ENCODE results near the gene C20orf173. TPM values are rescaled to one million over a fixed set of nuclear protein-coding genes. Genes with fewer than 3 reads are reported as not detected.
"Not testable (repeated sequence)": the region's sequence is repeated elsewhere in the genome, so short reads cannot be mapped to it uniquely, and the experiment has no call there.

Gene C20orf173
- total RNA-seq, 1 experiment from 2014 or later = not detected

DNA sequence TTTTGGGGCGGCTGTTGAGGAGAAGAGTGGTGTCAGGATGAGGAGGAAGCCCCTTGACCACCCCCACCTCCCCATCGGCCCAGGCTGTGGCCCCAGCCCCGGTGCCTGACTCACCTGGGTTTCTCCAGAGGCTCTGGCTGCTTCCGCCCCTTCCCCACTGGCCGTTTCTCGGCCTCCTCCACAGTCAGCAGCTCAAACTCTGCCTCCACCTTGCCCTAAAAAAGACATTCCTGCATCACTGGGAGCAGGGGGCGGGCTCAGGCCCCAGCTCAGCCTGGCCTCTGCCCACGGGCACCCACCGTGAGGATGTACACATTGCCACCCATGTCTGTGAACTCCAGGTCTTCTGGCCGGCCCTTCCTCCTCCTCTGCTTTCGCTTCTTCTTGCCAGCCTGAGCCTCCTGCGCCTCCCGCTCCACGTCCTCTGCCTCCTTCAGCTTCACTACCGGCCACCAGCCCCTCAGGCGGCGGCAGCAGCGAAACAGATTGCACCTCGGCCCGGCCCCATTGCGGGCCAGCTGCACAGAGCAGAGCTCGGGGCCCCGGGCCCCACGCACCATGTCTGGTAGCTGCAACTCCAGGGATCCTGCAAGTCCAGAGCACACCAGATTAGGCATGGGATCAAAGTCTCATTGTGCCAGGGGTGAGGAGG is 29.7 kb upstream of the C20orf173 start:
- H3K27me3 ChIP-seq (ENCODE audit: control insufficient read depth, insufficient read depth, low read length) = no peaks in the 10 kb centered on the region
- peak; percentile 45 for DNase-seq
- H3K4me3 ChIP-seq (ENCODE audit: insufficient read depth, low read depth, low read length) = no peak overlapping the region
- peaks cover 26% of the 10 kb centered on the region for H3K36me3 ChIP-seq (replicated peaks; ENCODE audit: control insufficient read depth, insufficient read depth, low read length)

GRCh38 chr20:35558451-35558850 is 29.0 kb upstream of the C20orf173 start:
- Histone ChIP-seq H3K36me3 (replicated peaks; ENCODE audit: control insufficient read depth, insufficient read depth, low read length) (peaks cover 29% of the 10 kb centered on the region), H3K4me3 (ENCODE audit: insufficient read depth, low read depth, low read length) (no peak overlapping the region), H3K27me3 (ENCODE audit: control insufficient read depth, insufficient read depth, low read length) (no peaks in the 10 kb centered on the region)
- DNase-seq = no peak

GRCh38 chr20:35556871-35557270 is 27.4 kb upstream of the C20orf173 start:
- Histone ChIP-seq H3K4me3 (ENCODE audit: insufficient read depth, low read depth, low read length) (no peak overlapping the region), H3K27me3 (ENCODE audit: control insufficient read depth, insufficient read depth, low read length) (no peaks in the 10 kb centered on the region), H3K36me3 (replicated peaks; ENCODE audit: control insufficient read depth, insufficient read depth, low read length) (peaks cover 39% of the 10 kb centered on the region)
- no peak for DNase-seq

GRCh38 chr20:35555951-35556645 is 26.6 kb upstream of the C20orf173 start:
- no peak for DNase-seq
- no peaks in the 10 kb centered on the region for H3K27me3 ChIP-seq (ENCODE audit: control insufficient read depth, insufficient read depth, low read length)
- H3K36me3 ChIP-seq (replicated peaks; ENCODE audit: control insufficient read depth, insufficient read depth, low read length) = peaks cover 45% of the 10 kb centered on the region
- H3K4me3 ChIP-seq (ENCODE audit: insufficient read depth, low read depth, low read length) = no peak overlapping the region

GRCh38 chr20:35555461-35555860 is 26.0 kb upstream of the C20orf173 start:
- H3K4me3 ChIP-seq (ENCODE audit: insufficient read depth, low read depth, low read length); DNase-seq; H3K27me3 ChIP-seq (ENCODE audit: control insufficient read depth, insufficient read depth, low read length): not testable (repeated sequence)
- peaks cover 48% of the 10 kb centered on the region for H3K36me3 ChIP-seq (replicated peaks; ENCODE audit: control insufficient read depth, insufficient read depth, low read length)

DNA sequence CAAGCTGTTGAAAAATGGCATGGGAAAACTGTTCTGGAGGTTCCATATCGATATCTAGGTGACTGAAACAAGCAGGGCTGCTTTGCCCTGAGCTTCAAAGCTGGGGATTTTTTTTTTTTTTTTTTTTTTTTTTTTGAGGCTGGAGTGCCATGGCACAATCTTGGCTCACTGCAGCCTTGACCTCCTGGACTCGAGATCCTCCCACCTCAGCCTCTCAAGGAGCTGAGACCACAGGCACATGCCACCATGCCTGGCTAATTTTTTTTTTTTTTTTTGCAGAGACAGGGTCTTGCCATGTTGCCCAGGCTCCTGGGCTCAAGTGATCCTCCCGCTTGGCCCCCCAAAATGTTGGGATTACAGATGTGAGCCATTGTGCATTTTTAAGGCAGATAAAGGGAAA is 23.5 kb upstream of the C20orf173 start:
- Histone ChIP-seq H3K4me3 (ENCODE audit: insufficient read depth, low read depth, low read length) (no peak overlapping the region), H3K27me3 (ENCODE audit: control insufficient read depth, insufficient read depth, low read length) (no peaks in the 10 kb centered on the region), H3K36me3 (replicated peaks; ENCODE audit: control insufficient read depth, insufficient read depth, low read length) (peaks cover 55% of the 10 kb centered on the region)
- DNase-seq = no peak

DNA sequence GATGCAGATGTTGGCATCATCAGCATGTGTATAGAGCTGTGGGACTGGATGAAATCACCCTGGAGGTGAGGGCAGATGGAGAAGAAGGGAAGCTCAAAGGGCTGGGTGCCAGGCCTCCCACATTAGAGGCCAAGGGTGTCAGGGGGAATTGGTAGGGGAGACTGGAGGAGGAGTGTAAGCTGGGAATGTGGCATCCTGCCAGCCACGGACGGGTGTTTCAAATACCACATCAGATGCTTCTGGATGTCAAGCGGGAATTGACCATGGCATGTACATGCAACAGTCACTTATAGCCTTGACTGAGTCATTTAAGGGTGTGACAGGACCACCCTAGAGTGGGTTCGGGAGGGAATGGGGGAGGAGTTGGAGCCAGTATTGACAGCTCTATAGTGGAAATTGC is 22.1 kb upstream of the C20orf173 start:
- H3K36me3 ChIP-seq (replicated peaks; ENCODE audit: control insufficient read depth, insufficient read depth, low read length) = peaks cover 56% of the 10 kb centered on the region
- H3K27me3 ChIP-seq (ENCODE audit: control insufficient read depth, insufficient read depth, low read length) = no peaks in the 10 kb centered on the region
- DNase-seq = peak; percentile 0
- H3K4me3 ChIP-seq (ENCODE audit: insufficient read depth, low read depth, low read length) = no peak overlapping the region

DNA sequence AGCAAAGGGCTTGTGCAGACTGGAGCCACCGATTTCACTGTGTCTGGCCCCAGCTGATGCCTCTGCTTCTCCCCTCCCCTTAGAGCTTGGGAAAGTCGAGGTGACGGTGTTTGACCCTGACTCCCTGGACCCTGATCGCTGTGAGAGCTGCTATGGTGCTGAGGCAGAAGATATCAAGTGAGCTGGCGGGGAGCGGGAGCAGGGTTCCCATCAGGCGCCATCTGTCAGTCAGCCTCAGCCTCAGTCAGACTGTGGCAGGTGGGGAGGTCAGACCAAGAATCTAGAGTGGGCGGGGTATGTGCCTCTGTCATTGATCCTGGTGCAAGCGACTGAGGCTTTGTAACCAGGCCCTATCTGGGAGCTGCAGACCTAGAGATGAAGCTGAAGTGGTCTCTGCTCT is 17.9 kb upstream of the C20orf173 start:
- no peaks in the 10 kb centered on the region for H3K27me3 ChIP-seq (ENCODE audit: control insufficient read depth, insufficient read depth, low read length)
- H3K4me3 ChIP-seq (ENCODE audit: insufficient read depth, low read depth, low read length) = no peak overlapping the region
- H3K36me3 ChIP-seq (replicated peaks; ENCODE audit: control insufficient read depth, insufficient read depth, low read length) = peaks cover 28% of the 10 kb centered on the region
- no peak for DNase-seq

GRCh38 chr20:35546127-35546526 is 16.7 kb upstream of the C20orf173 start:
- Histone ChIP-seq H3K27me3 (ENCODE audit: control insufficient read depth, insufficient read depth, low read length) (no peaks in the 10 kb centered on the region), H3K36me3 (replicated peaks; ENCODE audit: control insufficient read depth, insufficient read depth, low read length) (peaks cover 19% of the 10 kb centered on the region), H3K4me3 (ENCODE audit: insufficient read depth, low read depth, low read length) (no peak overlapping the region)
- DNase-seq = no peak

- peaks cover 15% of the 10 kb centered on the region for H3K36me3 ChIP-seq (replicated peaks; ENCODE audit: control insufficient read depth, insufficient read depth, low read length)
- H3K4me3 ChIP-seq (ENCODE audit: insufficient read depth, low read depth, low read length); DNase-seq; H3K27me3 ChIP-seq (ENCODE audit: control insufficient read depth, insufficient read depth, low read length): not testable (repeated sequence)
These were observed 15.5 kb upstream of the C20orf173 start for GRCh38 chr20:35544941-35545340.

DNA sequence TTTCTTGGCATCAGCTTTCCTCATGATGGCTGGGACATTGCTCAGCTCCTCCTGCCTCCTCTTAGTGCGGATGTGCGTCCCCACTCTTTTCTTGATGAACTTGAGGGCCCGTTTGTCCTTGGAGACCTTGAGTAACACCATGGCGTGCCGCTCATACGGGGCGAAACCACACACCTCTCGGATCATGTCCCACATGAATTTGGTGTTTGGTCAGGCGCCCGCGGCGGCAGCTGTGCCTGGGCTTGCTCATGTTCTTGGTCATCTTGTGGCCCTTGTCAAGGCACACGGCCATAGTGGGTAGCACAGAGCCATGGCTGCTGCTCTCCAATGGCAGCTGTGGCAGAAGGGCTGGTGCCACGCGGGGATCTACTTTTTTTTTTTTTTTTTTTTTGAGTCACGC is 15.0 kb upstream of the C20orf173 start:
- DNase-seq = no peak
- H3K4me3 ChIP-seq (ENCODE audit: insufficient read depth, low read depth, low read length) = no peak overlapping the region
- H3K36me3 ChIP-seq (replicated peaks; ENCODE audit: control insufficient read depth, insufficient read depth, low read length) = peaks cover 13% of the 10 kb centered on the region
- H3K27me3 ChIP-seq (ENCODE audit: control insufficient read depth, insufficient read depth, low read length) = no peaks in the 10 kb centered on the region

- no peak for DNase-seq
- Histone ChIP-seq H3K27me3 (ENCODE audit: control insufficient read depth, insufficient read depth, low read length) (no peaks in the 10 kb centered on the region), H3K4me3 (ENCODE audit: insufficient read depth, low read depth, low read length) (no peak overlapping the region), H3K36me3 (replicated peaks; ENCODE audit: control insufficient read depth, insufficient read depth, low read length) (peaks cover 7% of the 10 kb centered on the region)
These were observed 13.5 kb upstream of the C20orf173 start for GRCh38 chr20:35542990-35543389.

DNA sequence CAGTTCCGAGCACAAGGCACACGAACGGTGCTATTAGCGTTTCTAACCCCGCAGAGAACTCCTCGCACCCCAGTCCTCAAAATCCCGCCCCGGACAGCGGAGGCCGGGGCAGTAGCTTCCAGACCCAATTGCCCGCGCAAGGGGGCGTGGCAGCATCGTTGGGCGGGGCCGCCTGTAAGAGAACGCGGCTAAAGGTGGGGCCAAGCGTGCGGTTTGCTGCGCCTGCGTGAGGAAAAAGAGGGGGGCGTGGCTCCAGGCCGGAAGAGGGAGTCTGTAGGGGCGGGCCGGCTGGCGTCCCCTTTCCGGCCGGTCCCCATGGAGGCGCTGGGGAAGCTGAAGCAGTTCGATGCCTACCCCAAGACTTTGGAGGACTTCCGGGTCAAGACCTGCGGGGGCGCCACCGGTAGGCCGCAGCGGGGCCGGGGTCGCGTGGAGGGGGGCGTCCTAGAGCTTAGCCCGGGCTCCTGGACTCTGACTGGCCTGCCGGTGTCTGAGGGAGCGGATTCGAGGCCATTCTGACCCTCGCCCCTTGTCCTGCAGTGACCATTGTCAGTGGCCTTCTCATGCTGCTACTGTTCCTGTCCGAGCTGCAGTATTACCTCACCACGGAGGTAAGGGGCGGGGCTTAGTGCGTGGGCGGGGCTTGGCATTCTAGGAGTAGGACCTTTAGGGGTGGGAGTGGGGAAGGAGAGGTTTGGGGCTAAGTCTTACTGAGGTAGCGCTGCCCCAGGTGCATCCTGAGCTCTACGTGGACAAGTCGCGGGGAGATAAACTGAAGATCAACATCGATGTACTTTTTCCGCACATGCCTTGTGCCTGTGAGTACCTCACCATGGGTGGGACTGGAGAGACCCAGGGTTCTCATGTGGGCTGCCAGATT is 12.6 kb upstream of the C20orf173 start, which contains the start of gene ERGIC3:
ERGIC3 (plus strand) TSS at position 296 of the 880 bp plus-strand sequence; CDS start at position 316, 20 bp downstream.
- peak within 1 kb of the TSS; percentile 84 for H3K4me3 ChIP-seq (ENCODE audit: insufficient read depth, low read depth, low read length)
- no peaks in the 10 kb centered on the region for H3K27me3 ChIP-seq (ENCODE audit: control insufficient read depth, insufficient read depth, low read length)
- DNase-seq = peak; percentile 95
- peaks cover 1% of the 10 kb centered on the region; the same call in 1 of the 2 replicates for H3K36me3 ChIP-seq (replicated peaks; ENCODE audit: control insufficient read depth, insufficient read depth, low read length)

DNA sequence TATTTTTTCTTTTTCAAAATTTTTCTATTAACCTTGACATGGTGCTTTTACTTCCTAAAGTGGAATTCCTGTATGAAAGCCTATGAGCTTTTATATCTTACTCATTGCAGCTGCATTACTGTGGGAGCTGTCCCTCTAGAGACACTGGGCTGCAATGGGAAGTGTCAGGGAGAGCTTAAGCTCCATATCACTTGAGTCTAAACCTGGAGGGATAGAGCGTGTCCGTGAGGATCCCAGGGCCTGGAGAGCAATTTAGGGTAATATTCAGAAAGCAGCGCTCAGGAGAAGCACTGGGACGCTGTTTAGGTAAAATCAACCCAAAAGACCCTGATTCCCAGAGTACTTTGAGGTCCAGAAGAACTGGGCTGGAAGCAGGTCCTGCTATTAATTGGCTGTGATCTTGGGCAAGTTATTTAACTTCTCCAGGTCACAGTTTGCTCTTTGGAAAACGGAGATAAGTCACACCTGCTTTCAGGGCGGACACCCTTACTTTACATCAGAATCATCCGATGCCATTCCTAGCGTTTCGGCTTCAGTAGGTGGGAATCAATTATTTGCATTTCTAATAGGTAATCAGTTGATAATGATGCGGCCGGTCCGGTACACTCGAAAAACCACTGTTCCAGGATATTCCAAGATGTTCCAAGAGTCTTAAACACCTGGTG is 11.8 kb upstream of the C20orf173 start:
- Histone ChIP-seq H3K4me3 (ENCODE audit: insufficient read depth, low read depth, low read length) (peak overlapping the region; percentile 84), H3K36me3 (replicated peaks; ENCODE audit: control insufficient read depth, insufficient read depth, low read length) (peaks cover 1% of the 10 kb centered on the region; the same call in 1 of the 2 replicates), H3K27me3 (ENCODE audit: control insufficient read depth, insufficient read depth, low read length) (no peaks in the 10 kb centered on the region)
- no peak for DNase-seq

Data from H7 (cell line).